Amygdala (tissue), 56 donors: ENCODE data around the gene LDLR.
A peak's percentile ranks its signal among the peaks of the same experiment; 100 is the strongest.
"Not testable (repeated sequence)": the region's sequence is repeated elsewhere in the genome, so short reads cannot be mapped to it uniquely, and the experiment has no call there.

ENCODE experiments used
- DNase-seq, 56 donors: peaks; one replicate each; lab custom pipeline; 2025; lab: John Stamatoyannopoulos, UW

The LDLR gene

GRCh38 chr19:11101057-11101456 is 11.8 kb downstream of the LDLR start:
- no peak for DNase-seq

DNA sequence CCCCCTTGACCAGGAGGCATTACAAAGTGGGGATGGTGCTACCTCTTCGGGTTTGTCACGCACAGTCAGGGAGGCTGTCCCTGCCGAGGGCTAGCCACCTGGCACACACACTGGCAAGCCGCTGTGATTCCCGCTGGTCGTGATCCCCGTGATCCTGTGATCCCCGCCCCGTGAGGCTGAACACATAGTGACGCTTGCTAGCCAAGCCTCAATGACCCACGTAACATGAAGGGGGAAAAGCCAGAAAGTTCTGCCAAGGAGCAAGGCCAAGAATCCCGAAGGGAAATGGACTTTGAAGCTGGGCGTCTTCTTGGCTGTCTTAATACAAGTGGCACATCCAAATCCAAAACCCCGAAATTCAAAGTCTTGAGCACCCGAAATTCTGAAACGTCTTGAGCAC is 13.7 kb downstream of the LDLR start:
- DNase-seq, result peak in 12 of 56 donors; percentile 6 to 35 (median 16)

- not testable (repeated sequence) for DNase-seq
Observed at GRCh38 chr19:11103667-11104066, 14.4 kb downstream of the LDLR start.

GRCh38 chr19:11105014-11105636 is 15.9 kb downstream of the LDLR start:
- DNase-seq, result no peak

DNA sequence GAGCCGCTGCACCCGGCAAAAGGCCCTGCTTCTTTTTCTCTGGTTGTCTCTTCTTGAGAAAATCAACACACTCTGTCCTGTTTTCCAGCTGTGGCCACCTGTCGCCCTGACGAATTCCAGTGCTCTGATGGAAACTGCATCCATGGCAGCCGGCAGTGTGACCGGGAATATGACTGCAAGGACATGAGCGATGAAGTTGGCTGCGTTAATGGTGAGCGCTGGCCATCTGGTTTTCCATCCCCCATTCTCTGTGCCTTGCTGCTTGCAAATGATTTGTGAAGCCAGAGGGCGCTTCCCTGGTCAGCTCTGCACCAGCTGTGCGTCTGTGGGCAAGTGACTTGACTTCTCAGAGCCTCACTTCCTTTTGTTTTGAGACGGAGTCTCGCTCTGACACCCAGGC is 17.2 kb downstream of the LDLR start:
- no peak for DNase-seq

DNA sequence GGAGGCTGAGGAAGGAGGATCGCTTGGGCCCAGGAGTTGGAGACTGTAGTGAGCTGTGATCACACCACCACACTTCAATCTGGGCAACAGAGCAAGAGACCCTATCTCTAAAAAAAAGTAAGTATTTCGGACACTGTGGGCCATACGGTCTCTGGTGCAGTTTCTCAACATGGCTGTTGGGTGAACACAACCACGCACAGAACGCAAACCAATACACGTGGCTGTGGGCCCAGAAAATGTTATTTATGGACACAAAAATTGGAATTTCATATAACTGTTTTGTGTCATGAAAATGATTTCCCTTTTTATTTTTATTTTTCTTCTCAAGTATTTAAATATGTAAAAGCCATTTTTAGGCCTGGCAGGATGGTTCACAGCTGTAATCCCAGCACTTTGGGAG is 19.5 kb downstream of the LDLR start:
- no peak for DNase-seq

- DNase-seq, result no peak
Observed at GRCh38 chr19:11111117-11111770, 22.0 kb downstream of the LDLR start.

DNA sequence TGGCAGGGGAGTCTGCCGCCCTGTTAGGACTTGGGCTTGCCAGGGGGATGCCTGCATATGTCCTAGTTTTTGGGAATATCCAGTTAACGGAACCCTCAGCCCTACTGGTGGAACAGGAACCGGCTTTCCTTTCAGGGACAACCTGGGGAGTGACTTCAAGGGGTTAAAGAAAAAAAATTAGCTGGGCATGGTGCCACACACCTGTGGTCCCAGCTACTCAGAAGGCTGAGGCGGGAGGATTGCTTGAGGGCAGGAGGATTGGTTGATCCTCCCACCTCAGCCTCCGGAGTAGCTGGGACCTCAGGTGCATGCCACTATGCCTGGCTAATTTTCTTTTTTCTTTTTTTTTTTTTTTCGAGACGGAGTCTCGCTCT is 22.5 kb downstream of the LDLR start:
- DNase-seq, result no peak

DNA sequence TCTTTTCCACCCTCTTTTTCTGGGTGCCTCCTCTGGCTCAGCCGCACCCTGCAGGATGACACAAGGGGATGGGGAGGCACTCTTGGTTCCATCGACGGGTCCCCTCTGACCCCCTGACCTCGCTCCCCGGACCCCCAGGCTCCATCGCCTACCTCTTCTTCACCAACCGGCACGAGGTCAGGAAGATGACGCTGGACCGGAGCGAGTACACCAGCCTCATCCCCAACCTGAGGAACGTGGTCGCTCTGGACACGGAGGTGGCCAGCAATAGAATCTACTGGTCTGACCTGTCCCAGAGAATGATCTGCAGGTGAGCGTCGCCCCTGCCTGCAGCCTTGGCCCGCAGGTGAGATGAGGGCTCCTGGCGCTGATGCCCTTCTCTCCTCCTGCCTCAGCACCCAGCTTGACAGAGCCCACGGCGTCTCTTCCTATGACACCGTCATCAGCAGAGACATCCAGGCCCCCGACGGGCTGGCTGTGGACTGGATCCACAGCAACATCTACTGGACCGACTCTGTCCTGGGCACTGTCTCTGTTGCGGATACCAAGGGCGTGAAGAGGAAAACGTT is 24.0 kb downstream of the LDLR start:
- DNase-seq, result no peak

DNA sequence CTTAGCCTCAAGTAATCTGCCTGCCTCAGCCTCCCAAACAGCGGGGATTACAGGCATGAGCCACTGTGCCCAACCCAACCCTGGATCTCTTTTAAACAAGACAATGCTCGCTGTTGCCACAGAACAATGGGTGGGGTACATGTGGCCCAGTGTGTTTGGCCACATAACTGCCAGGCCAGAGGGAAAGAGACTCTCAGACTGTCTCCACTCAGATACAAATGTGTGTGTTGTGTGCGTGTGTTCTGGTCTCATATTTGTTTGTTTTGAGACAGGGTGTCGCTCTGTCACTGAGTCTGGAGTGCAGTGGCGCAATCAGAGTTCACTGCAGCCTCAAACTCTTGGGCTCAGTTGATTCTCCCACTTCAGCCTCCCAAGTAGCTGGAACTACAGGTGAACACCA is 25.8 kb downstream of the LDLR start:
- no peak for DNase-seq

GRCh38 chr19:11115895-11116446 is 26.7 kb downstream of the LDLR start:
- DNase-seq, result no peak

GRCh38 chr19:11116507-11116906 is 27.2 kb downstream of the LDLR start:
- DNase-seq, result no peak

DNA sequence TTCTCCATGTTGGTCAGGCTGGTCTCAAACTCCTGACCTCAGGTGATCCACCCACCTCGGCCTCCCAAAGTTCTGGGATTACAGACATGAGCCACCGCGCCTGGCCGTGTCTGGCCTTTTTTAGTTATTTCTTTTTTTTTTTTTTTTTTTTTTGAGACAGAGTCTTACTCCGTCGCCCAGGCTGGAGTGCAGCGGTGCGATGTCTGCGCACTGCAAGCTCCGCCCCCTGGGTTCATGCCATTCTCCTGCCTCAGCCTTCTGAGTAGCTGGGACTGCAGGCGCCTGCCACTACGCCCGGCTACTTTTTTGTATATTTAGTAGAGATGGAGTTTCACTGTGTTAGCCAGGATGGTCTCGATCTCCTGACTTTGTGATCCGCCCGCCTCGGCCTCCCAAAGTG is 32.7 kb downstream of the LDLR start:
- DNase-seq, result not testable (repeated sequence)

DNA sequence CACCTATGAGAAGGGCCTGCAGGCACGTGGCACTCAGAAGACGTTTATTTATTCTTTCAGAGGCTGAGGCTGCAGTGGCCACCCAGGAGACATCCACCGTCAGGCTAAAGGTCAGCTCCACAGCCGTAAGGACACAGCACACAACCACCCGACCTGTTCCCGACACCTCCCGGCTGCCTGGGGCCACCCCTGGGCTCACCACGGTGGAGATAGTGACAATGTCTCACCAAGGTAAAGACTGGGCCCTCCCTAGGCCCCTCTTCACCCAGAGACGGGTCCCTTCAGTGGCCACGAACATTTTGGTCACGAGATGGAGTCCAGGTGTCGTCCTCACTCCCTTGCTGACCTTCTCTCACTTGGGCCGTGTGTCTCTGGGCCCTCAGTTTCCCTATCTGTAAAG is 33.9 kb downstream of the LDLR start:
- DNase-seq, result no peak

DNA sequence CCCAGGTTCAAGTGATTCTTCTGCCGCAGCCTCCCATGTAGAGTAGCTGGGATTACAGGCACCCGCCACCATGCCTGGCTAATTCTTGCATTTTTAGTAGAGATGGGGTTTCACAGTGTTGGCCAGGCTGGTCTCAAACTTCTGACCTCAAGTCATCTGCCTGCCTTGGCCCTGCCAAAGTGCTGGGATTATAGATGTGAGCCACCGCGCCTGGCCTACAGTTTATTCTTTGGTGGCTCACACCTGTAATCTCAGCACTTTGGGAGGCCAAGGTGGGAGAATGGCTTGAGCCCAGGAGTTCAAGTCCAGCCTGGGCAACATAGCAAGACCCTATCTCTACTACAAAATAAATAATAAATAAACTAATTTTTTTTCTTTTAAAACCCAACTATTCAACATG is 34.9 kb downstream of the LDLR start:
- DNase-seq, result not testable (repeated sequence)

DNA sequence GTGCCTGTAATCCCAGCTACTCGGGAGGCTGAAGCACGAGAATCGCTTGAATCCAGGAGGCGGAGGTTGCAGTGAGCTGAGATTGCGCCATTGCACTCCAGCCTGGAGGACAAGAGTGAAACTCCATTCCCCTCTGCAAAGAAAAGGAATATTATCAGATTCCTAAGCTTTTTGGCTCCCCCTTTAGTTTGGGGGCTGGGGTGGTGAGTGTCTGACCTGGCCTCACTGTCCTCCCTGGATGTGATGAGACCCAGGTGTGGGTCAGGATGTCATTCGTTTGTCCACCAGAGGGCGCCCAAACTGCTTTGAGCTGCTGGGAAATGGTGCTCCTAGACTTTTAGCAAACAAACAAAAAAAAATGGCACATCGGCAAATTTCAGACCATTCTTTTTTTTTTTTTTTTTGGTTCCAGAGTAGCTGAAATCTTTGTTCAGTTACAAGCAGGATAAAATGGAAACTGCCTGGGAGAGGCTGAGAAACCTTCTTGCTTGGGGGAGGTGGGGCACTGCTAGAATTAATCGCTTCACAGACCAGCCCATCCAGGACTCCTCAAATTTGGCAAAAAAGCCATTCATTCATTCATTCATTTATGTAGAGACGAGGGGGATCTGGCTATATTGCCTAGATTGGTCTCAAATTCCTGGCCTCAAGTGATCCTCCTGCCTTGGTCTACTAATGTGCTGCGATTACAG is 36.9 kb downstream of the LDLR start:
- DNase-seq, result peak in 46 of 56 donors; percentile 3 to 83 (median 27)

DNA sequence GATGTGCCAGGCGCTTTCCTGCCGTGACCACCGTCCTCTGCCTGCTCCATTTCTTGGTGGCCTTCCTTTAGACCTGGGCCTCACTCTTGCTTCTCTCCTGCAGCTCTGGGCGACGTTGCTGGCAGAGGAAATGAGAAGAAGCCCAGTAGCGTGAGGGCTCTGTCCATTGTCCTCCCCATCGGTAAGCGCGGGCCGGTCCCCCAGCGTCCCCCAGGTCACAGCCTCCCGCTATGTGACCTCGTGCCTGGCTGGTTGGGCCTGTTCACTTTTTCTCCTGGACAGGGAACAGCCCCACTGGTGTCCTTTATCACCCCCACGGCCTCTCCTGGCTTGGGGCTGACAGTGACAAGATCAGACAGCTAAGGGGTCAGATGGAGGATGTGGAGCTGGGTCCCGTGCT is 38.6 kb downstream of the LDLR start:
- no peak for DNase-seq

GRCh38 chr19:11130824-11131455 is 41.7 kb downstream of the LDLR start:
- DNase-seq, result peak in 47 of 56 donors; percentile 2 to 79 (median 29)

DNA sequence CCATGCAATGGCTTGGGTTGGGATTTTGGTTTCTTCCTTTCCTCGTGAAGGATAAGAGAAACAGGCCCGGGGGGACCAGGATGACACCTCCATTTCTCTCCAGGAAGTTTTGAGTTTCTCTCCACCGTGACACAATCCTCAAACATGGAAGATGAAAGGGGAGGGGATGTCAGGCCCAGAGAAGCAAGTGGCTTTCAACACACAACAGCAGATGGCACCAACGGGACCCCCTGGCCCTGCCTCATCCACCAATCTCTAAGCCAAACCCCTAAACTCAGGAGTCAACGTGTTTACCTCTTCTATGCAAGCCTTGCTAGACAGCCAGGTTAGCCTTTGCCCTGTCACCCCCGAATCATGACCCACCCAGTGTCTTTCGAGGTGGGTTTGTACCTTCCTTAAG is 42.2 kb downstream of the LDLR start:
- no peak for DNase-seq

GRCh38 chr19:11136400-11137101 is 47.3 kb downstream of the LDLR start:
- no peak for DNase-seq
